Anterior cingulate cortex (tissue), 58 donors: Measurements from ENCODE around the gene ATR.
A peak's percentile ranks its signal among the peaks of the same experiment; 100 is the strongest.

Experiments used
- DNase-seq, 58 donors: peaks; one replicate each; lab custom pipeline; 2025; lab: John Stamatoyannopoulos, UW

The ATR gene

GRCh38 chr3:142534543-142534942 lies 44.0 kb downstream of the ATR start:
- no peak for DNase-seq

- no peak for DNase-seq
Observed at GRCh38 chr3:142530296-142530695, 48.2 kb downstream of the ATR start.

- no peak for DNase-seq
Observed at GRCh38 chr3:142523921-142524566, 54.5 kb downstream of the ATR start.

GRCh38 chr3:142509079-142509478 lies 69.5 kb downstream of the ATR start:
- no peak for DNase-seq

GRCh38 chr3:142507241-142507640 lies 71.3 kb downstream of the ATR start:
- DNase-seq = no peak

- no peak for DNase-seq
Observed at GRCh38 chr3:142502187-142502985, 76.1 kb downstream of the ATR start.

GRCh38 chr3:142501004-142501926 lies 77.3 kb downstream of the ATR start:
- no peak for DNase-seq

- DNase-seq = no peak
Observed at GRCh38 chr3:142500211-142500610, 78.3 kb downstream of the ATR start.

GRCh38 chr3:142498397-142499180 lies 79.9 kb downstream of the ATR start:
- DNase-seq = peak in 1 of 58 donors; percentile 1

- no peak for DNase-seq
Observed at GRCh38 chr3:142497729-142498128, 80.8 kb downstream of the ATR start.

GRCh38 chr3:142495103-142495502 lies 83.4 kb downstream of the ATR start:
- no peak for DNase-seq

- no peak for DNase-seq
Observed at GRCh38 chr3:142492184-142492583, 86.3 kb downstream of the ATR start.

GRCh38 chr3:142489572-142490323 lies 88.8 kb downstream of the ATR start:
- DNase-seq = no peak

GRCh38 chr3:142484912-142485435 lies 93.6 kb downstream of the ATR start:
- DNase-seq = no peak

GRCh38 chr3:142481196-142481595 lies 97.3 kb downstream of the ATR start:
- no peak for DNase-seq

- DNase-seq = no peak
Observed at GRCh38 chr3:142470826-142471225, 107.7 kb downstream of the ATR start.

GRCh38 chr3:142468456-142468855 lies 110.1 kb downstream of the ATR start:
- DNase-seq = no peak

- no peak for DNase-seq
Observed at GRCh38 chr3:142467768-142468167, 110.8 kb downstream of the ATR start.

GRCh38 chr3:142460689-142461088 lies 117.8 kb downstream of the ATR start:
- no peak for DNase-seq
